Cardiac ventricle fibroblast (primary cell): Measurements from ENCODE around the gene E2F4. TPM values are rescaled to one million over a fixed set of nuclear protein-coding genes. Genes with fewer than 3 reads are reported as not detected.

Experiments
- total RNA-seq: library from RNA; depleted of rRNA; stranded (reverse); fragments of >200 nt; gene quantifications from 2 replicates; pipeline ENCODE4 v1.2.3, GENCODE V29; 2015

Gene E2F4, protein sequence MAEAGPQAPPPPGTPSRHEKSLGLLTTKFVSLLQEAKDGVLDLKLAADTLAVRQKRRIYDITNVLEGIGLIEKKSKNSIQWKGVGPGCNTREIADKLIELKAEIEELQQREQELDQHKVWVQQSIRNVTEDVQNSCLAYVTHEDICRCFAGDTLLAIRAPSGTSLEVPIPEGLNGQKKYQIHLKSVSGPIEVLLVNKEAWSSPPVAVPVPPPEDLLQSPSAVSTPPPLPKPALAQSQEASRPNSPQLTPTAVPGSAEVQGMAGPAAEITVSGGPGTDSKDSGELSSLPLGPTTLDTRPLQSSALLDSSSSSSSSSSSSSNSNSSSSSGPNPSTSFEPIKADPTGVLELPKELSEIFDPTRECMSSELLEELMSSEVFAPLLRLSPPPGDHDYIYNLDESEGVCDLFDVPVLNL
- total RNA-seq = 49.0 and 49.8 TPM in 2 replicates

DNA sequence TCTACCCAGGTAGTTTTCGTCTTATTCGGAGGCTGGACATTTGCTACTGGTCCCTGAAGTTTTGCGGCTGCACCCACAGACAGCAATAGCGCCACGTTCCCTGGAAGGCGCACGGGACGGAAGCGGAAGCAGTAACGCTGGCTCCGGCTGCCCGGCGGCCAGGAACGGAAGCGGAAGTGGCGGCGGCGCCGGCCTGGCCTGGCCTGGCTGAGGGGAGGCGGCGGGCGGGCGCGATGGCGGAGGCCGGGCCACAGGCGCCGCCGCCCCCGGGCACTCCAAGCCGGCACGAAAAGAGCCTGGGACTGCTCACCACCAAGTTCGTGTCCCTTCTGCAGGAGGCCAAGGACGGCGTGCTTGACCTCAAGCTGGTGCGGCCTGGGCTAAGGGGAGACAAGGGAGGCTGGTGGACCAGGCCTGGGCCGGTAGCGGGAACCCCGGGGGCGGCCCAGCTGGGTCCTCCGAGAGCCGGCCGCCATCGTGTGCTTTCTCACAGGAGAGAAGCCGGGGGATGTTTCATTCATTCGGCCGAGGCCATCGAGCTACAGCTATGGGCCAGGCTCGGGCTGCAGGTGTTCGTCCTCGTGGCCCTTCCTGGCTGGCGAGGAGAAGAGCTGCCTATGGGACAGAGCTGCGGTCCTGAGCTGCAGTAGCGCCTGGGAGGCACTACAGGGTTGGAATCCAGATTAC, at the start of gene E2F4:
TSS of gene E2F4 (plus strand) at position 161 of the 687 bp plus-strand sequence. CDS start at position 234, 73 bp downstream.

DNA sequence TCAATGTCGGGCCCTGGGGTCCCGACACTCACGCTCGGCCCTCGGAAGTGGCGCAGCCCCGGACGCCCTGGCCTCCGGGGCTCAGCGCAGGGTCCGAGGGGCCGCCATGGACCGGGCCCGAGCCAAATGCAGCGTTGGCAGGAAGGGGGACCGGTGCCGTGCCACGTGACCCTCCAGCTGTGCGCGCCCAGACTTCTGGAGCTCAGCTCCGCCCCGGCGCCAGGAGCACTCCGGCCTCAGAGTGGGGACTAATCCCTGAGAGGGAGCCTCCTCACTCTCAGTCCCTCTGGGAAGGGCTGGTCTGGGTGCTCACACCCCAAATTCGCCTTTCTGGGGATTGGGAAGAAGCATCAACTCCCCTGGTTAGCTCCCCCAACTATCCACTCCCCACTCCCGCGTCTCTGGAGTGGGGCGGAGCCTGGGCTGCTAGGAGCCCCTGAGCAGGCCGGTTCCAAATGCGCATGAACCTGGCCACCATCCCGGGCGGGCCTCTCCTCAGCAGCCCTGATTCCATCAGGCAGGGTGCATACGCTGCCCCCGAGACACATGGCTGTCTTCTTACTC, 41.0 kb upstream of the E2F4 start, which contains the start of gene B3GNT9:
TSS of gene B3GNT9 (minus strand) at position 166 of the 564 bp plus-strand sequence. CDS start 513 bp downstream, outside the sequence.

DNA sequence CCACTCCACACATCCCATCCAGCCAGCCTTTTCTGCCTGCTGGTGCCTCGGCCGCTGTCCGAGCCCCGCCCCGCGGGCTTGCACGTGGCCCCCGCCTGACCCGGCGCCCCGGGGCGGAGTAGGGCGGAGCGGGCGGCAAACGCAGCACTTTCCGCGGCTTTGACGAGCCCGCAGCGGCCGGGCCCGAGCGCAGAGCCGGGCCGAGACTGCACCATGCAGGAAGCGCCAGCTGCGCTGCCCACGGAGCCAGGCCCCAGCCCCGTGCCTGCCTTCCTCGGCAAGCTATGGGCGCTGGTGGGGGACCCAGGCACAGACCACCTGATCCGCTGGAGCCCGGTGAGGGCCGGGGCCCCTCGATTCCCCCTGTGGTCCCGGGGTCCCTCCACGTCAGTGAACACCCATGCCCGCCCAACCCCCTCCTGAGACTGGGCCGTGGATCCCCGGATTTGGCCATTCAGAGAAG, 27.3 kb upstream of the E2F4 start, which contains the start of gene HSF4:
TSS of gene HSF4 (plus strand) at position 147 of the 463 bp plus-strand sequence. CDS start at position 214, 67 bp downstream.

DNA sequence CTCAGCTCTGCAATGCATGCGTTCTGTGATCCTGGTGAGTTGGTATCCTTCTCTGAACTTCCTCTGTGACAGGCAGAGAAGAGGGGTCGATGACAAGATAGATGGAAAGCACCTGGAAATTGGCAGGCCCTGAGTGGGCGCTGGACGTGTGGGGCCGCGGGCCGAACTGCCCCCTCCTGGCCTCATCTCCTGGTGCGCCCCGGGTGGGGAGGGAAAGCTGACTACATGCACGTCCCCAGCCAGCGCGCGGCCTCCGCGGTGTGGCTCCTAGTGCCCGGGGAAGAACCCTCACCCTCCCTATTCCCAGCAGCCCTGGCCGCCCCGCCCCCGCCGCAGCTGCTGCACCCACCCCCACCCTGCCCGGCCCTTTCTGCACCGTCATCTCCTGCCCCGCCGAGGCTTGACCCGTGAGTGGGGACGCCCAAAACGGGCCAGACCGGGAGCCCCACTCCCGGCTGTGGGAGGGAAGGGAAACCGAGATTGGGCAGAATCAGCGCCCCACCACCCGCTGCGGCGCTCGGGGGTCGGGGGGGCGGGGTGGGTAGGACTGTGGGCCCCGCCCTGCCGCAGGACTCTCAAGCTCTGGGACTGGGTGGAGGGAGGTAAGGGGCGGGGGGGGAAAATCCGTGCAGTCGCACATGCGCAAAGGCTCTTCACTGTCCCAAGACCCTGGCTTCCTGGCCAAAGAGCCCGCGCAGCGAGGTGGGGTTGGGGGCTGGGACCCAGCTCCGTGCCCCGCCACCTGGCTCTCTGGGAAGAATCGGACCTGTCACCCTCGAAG, 21.6 kb upstream of the E2F4 start, which contains the start of gene NOL3:
TSS of gene NOL3 (plus strand) at position 371 of the 781 bp plus-strand sequence.

DNA sequence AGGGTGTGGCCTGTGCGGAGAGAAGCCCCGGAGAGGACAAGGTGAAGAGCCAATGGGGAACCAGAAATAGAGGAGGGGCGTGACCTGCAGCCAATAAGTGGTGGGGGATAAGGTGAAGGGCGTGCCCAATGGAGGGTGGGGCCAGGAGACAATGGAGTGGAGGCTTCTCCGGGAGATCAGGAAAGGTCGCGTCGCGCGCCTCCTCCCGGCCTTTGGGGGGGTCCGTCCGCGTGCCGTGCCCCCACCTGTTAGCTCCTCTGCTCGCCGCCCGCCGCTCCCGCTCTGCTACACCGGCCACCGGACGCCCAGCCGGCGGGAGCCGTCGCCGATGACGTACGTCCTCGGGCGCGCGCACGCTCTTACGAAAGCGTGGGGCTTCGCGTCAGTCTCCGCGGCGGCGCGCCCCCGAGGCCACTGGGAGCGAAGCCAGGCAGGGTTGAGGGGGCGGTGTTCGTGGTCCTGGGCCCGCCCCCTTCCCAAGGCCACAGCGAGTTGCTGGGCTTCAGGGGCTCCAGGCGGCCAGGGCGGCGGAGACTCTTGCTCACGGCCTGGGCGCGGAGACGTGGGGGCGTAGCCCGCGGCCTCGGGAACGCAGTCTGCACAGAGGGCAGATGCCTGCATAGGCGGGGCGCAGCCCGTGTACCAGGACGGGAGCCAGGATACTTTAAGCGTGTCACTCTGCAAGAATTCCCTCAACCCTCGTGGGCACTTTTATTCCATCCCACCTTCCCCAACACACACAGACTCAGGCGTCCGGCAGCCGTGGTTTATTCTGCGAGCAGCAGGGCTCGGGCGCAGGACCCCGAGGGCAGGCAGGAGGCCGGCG, 8.1 kb upstream of the E2F4 start, which contains the start of gene MATCAP1:
TSS of gene MATCAP1 (minus strand) at position 337 of the 826 bp plus-strand sequence. CDS start 3,353 bp downstream, outside the sequence.

DNA sequence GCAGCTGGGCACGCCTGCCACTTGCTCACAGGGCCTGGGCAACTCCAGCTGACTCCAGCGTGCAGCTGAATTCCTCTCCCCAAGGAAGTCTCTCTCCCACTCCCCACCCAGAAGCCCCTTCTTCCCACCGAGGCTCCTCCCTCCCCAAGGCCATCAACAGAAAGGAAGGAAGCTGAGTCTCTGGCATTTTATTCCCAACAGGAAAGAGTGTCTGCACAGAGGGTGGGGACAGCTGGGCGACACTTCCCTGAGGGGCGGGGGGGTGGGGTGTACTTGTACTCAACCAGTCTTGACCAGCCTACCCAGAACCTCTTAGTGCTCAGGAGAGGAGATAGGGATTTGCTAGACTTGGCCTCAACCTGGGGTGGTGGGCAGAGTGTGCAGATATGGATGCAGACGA, 1.9 kb upstream of the E2F4 start, which contains the start of gene EXOC3L1:
TSS of gene EXOC3L1 (minus strand) at position 96 of the 400 bp plus-strand sequence. CDS start 460 bp downstream, outside the sequence.

DNA sequence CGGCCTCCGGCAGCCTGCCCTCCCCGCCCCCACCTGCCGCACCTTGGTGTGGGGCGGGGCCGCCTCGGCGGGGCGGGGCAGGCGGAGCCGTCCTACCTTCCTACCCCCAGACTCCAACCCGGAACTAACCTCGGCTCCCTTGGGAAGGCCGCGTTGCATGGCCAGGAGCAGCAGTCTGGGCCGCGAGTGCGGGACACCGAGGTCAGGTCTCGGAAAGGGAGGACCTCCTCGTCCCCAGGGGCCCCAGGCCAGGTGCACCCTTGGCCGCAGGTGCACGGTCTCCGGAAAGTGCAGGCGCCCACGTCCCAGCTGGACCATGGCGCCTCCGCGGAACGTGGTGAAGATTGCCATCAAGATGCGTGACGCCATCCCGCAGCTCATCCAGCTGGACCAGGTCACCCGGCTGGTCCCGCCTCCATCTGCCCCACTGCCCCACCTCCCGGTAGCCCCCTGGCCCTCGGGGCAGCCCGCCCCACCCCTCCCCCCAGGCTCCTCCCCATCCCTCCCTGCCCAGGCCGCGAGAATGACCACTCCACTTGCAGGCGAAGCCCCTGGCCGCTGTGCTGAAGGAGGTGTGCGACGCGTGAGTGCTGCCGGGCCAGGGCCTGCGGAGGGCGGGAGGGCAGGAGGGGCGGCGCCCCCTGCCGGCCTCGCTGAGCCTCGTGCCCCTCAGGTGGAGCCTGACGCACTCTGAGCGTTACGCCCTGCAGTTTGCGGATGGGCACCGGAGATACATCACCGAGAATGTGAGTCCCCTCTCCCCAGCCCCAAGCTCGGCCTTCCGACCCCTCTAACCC, 7.3 kb downstream of the E2F4 start, which contains the start of gene ELMO3:
TSS of gene ELMO3 (plus strand) at position 121 of the 797 bp plus-strand sequence. CDS start at position 317, 196 bp downstream.

DNA sequence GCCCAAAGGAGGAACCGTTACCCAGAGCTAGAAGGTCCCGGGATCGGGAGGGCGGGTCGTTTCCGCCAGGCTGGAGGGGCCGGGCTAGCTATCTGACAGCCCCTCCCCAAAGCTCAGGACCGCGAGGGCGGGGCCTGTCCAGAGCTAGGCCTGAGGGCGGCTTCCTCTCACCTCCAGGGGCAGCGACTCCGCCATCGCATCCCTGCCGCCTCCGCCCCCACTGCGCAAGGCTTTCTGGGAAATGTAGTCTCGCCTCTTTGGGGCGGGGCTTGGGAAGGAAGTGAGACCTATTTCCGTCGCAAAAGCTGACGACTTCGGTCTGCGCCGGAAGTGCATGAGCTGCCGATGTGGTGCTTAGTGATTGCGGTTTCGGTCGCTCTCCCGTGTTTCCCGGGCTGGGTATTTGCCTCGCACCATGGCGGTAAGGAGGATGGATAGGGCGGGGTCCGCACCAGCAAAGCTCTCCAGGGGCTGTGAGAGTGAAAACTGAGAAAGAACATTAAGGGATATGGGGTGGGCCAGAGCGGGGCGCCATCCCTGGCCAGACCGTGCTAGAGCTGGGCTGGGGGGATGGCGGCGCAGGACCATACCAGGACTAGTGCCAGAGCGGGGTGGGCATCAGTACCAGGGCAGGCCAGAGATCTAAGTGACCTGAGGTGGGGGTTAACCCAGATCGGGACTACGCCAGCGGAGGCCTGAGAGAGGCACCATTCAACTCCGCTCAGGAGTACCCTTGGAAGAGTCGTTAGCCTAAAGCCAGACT, 35.0 kb downstream of the E2F4 start, which contains the start of gene TMEM208:
TSS of gene TMEM208 (plus strand) at position 327 of the 763 bp plus-strand sequence. CDS start at position 416, 89 bp downstream.

DNA sequence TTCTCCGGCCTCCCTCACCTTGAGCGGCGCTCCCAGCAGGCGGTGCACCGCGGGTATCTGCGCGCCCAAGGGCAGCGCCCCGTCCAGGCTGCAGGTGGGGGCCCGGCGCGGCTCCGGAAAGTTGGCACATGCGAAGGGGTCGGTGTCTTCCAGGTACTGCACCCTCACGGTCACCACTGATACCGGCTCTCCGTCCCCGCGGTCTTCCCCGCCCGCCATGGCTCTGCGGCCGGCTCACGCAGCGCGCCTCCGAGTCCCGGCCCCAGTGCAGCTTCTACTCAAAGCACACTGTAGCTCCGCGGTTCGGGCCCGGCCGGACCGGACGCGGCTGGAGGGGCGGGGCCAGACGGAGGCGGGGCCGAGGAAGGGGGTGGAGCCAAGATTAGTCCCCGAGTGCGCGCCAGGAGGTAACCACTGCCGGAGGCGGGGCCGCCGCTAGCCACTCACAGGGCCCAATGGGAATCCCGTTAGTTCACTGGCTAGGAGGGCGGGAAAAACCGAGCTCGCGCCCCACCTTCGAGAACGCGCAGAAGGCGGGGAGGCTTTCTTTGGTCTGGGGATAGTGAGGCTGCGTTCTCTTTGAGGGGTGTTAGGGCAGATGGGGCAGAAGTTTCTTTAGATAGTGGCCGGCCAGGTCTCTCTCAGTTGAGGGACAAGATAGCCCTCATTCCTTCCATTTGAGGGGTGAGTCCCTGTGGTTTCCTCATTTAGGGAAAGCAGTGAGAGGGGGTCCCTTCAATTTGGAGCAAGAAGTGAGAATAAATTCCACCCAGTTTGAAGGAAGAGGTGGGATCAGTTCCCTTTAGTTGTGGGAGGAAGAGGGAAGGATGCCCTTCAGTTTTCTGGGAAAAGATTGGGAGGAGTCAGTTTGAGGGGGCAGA, 55.5 kb downstream of the E2F4 start, which contains the start of gene FHOD1:
TSS of gene FHOD1 (minus strand) at position 290 of the 881 bp plus-strand sequence. CDS start at position 219, 71 bp downstream.

Other genes starting within 250 kb of the E2F4 start
- gene CES3, start 230.9 kb upstream of the E2F4 start, total RNA-seq = not detected in 2 replicates
- 2.2 and 4.4 TPM in 2 replicates for gene CES4A, start 203.6 kb upstream of the E2F4 start, total RNA-seq
- gene CBFB, start 163.0 kb upstream of the E2F4 start, total RNA-seq = 28.8 and 34.8 TPM in 2 replicates
- gene PHAF1, start 82.2 kb upstream of the E2F4 start, total RNA-seq = 9.5 and 15.7 TPM in 2 replicates
- gene B3GNT9, start 41.2 kb upstream of the E2F4 start, total RNA-seq = 59.2 and 71.5 TPM in 2 replicates
- gene TRADD, start 32.2 kb upstream of the E2F4 start, total RNA-seq = 25.2 and 28.0 TPM in 2 replicates
- 17.1 and 20.8 TPM in 2 replicates for gene FBXL8, start 32.2 kb upstream of the E2F4 start, total RNA-seq
- gene HSF4, start 27.4 kb upstream of the E2F4 start, total RNA-seq = 5.3 and 7.7 TPM in 2 replicates
- 20.3 and 26.3 TPM in 2 replicates for gene NOL3, start 21.6 kb upstream of the E2F4 start, total RNA-seq
- gene MATCAP1, start 8.2 kb upstream of the E2F4 start, total RNA-seq = 8.7 and 16.3 TPM in 2 replicates
- 0.69 and 1.3 TPM in 2 replicates for gene EXOC3L1, start 2.0 kb upstream of the E2F4 start, total RNA-seq
- 0.06 and 0.83 TPM in 2 replicates for gene ELMO3, start 7.0 kb downstream of the E2F4 start, total RNA-seq
- 33.8 and 46.5 TPM in 2 replicates for gene TMEM208, start 35.0 kb downstream of the E2F4 start, total RNA-seq
- gene FHOD1, start 55.3 kb downstream of the E2F4 start, total RNA-seq = 18.8 and 22.7 TPM in 2 replicates
- gene SLC9A5, start 56.8 kb downstream of the E2F4 start, total RNA-seq = 0.05 and 0.56 TPM in 2 replicates
- gene PLEKHG4, start 87.4 kb downstream of the E2F4 start, total RNA-seq = 6.8 and 13.0 TPM in 2 replicates
- not detected in 2 replicates for gene KCTD19, start 134.6 kb downstream of the E2F4 start, total RNA-seq
- not detected in 2 replicates for gene LRRC36, start 134.7 kb downstream of the E2F4 start, total RNA-seq
- gene TPPP3, start 201.3 kb downstream of the E2F4 start, total RNA-seq = not detected in 2 replicates
- gene ZDHHC1, start 224.3 kb downstream of the E2F4 start, total RNA-seq = 8.8 and 11.4 TPM in 2 replicates
- 0.93 and 2.0 TPM in 2 replicates for gene HSD11B2, start 239.0 kb downstream of the E2F4 start, total RNA-seq